Nephron (organoid): ENCODE data around the gene CFAP100.
A peak's percentile ranks its signal among the peaks of the same experiment; 100 is the strongest.

Experiments
- H3K27ac Mint-ChIP-seq, 3 experiments: 2 replicates each; pipeline ENCODE4 v1.8.0; 2020; ENCODE audit warnings: mixed read lengths in 3 of 3, mild to moderate bottlenecking in 2 of 3, moderate library complexity in 1 of 3
- H3K27me3 Mint-ChIP-seq: 2 replicates; pipeline ENCODE4 v1.8.0; 2021; ENCODE audit warnings: low read depth, mild to moderate bottlenecking, moderate library complexity, mixed read lengths
- H3K36me3 Mint-ChIP-seq: 2 replicates; pipeline ENCODE4 v1.8.0; 2020; ENCODE audit warnings: low read depth, mixed read lengths
- H3K4me1 Mint-ChIP-seq: 2 replicates; pipeline ENCODE4 v1.8.0; 2020; ENCODE audit warnings: mixed read lengths
- H3K4me3 Mint-ChIP-seq, 3 experiments: 2 replicates each; pipeline ENCODE4 v1.8.0; 2020; ENCODE audit warnings: mild to moderate bottlenecking in 3 of 3, mixed read lengths in 3 of 3, moderate library complexity in 2 of 3
- H3K9me3 Mint-ChIP-seq: 2 replicates; pipeline ENCODE4 v1.8.0; 2020; ENCODE audit warnings: mixed read lengths
- TF ChIP-seq, protein P1 (sequence below), 3 experiments: fragments of 200-600 bp; sonication (generic); IDR thresholded peaks; one replicate each; pipeline ENCODE4 v1.5.0; 2021; ENCODE audit warnings: antibody characterized with exemption in 3 of 3; ENCODE audit not compliant: unreplicated experiment in 3 of 3

The CFAP100 gene

DNA sequence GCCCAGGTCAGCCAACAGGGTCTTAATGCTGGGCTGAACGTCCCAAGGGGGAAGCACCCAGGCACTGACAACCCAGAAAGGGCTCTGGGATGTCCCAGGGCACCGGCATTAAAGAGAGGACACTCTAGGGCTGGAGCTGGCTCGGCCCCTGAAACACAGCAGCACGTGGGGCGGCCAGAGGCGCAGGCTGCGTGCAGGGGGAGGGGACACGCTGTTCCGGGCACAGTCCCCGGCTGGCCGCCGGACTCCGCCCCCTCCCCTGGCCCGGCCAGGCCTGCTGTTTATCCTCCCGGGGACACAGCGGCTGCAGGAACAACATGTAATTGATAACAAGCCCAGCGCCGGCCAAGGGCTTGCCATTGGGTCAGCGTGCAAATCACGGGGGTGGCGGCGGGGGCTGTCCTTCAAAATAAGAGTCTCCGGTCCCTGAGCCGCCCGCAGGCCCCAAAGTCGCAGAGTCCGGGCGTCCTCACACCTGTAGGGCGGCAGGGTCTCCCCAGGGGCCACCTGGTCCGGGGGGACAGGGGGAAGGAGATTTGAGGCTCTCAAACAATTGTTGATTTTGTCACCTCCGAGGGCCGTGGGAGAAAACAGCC, 38.8 kb upstream of the CFAP100 start:
- TF ChIP-seq, protein P1, sequence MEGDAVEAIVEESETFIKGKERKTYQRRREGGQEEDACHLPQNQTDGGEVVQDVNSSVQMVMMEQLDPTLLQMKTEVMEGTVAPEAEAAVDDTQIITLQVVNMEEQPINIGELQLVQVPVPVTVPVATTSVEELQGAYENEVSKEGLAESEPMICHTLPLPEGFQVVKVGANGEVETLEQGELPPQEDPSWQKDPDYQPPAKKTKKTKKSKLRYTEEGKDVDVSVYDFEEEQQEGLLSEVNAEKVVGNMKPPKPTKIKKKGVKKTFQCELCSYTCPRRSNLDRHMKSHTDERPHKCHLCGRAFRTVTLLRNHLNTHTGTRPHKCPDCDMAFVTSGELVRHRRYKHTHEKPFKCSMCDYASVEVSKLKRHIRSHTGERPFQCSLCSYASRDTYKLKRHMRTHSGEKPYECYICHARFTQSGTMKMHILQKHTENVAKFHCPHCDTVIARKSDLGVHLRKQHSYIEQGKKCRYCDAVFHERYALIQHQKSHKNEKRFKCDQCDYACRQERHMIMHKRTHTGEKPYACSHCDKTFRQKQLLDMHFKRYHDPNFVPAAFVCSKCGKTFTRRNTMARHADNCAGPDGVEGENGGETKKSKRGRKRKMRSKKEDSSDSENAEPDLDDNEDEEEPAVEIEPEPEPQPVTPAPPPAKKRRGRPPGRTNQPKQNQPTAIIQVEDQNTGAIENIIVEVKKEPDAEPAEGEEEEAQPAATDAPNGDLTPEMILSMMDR (IDR thresholded peaks at IDR 0.05; ENCODE audit: unreplicated experiment in 3 of 3) = no peak
- peaks cover 6% of the 10 kb centered on the region for H3K4me1 Mint-ChIP-seq
- peak overlapping the region; percentile 86 to 94 (median 94) for H3K4me3 Mint-ChIP-seq
- H3K27me3 Mint-ChIP-seq = peaks cover 36% of the 10 kb centered on the region
- peak overlapping the region in 1 of 3 experiments; percentile 18 for H3K27ac Mint-ChIP-seq
- no peaks in the 10 kb centered on the region for H3K36me3 Mint-ChIP-seq
- no peaks in the 10 kb centered on the region for H3K9me3 Mint-ChIP-seq

DNA sequence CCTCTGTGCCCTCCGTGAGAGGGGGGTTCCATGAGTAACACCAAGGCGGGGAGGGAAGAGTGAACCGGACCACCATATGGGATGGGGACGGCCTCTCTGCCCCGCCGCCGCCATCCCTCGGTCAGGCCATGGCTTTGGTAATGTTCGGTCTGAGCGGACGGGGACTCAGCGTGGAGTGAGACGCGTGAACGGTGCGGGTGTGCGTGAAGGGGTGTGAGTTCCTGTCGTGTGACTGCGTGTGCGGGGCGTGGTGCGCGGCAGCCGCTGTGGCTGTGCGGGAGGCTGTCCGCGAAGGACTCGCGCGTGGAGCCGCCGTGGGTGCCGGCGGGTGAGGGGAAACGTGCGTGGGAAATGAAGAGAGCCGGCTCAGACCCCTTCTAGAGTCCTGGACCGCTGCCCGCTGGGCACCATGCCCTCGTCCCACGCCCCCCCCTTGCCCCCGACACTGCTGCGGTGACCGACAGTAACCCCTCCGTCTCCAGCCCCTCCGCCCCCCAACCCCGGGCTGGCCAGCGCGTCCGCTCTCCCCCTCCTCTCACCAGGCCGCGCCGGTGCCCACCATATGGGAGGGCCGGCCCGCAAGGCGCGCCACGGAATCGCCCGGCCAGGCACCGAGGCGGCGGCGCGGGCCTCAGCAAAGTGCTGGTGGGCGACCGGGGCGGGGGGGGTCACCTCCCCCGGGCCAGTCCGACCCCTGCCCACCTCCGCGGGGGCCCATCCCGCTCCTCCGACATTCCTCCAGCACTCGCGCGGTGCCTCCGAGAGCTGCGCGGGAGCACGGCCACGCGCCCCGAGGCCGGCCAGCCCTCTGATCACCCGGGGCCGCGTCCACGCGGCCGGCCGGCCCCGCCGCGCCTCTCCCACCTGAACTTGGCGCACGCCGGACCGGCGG, 38.1 kb upstream of the CFAP100 start:
- peaks cover 6% of the 10 kb centered on the region for H3K4me1 Mint-ChIP-seq

DNA sequence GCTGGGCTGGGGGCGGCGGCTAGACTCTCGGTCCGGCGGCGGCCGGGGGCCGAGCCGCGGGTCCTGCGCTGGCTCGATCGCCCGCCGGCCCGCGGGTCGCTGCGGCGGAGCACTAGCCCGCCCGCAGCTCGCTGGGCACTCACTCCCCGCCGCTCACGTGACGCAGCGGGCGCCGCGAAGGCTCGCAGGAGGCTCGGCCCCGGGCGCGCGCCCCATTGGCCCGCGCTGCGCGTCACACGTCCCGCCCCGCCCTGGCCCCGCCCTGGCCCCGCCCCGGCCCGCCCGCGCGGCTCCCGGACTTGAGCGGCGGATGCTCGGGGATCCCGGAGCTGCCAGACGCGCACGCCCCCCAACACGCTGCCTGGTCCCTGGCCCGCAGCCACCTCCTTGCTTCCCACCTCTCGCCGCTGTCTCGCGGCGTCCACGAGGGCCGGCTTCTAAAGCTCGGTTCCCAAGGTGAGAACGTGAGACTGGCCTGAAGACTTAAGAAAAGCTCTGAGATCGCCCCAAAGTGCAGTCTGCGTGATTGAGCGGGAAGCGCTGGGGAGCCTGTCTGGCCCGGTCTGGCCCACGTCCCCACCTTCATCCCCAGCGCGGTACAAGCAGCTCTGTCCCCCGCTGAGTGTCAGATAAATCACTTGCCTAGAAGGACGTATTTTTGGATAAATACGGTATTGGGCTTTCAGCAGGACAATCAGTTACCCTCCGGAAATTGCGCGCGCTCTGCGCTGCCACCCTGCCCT, 37.2 kb upstream of the CFAP100 start, which contains the start of gene KLF15:
TSS of gene KLF15 (minus strand) at position 114 of the 743 bp plus-strand sequence. CDS start 4,486 bp downstream, outside the sequence.
- no peaks in the 10 kb centered on the region for H3K36me3 Mint-ChIP-seq
- H3K4me1 Mint-ChIP-seq = peaks cover 6% of the 10 kb centered on the region
- H3K27ac Mint-ChIP-seq = no peak within 1 kb of the TSS
- H3K4me3 Mint-ChIP-seq = peak within 1 kb of the TSS; percentile 86 to 94 (median 94)
- no peaks in the 10 kb centered on the region for H3K9me3 Mint-ChIP-seq
- H3K27me3 Mint-ChIP-seq = peaks cover 47% of the 10 kb centered on the region
- TF ChIP-seq, protein P1 (IDR thresholded peaks at IDR 0.05; ENCODE audit: unreplicated experiment in 3 of 3) = no peak

More for the DNA sequence above, 38.1 kb upstream of the CFAP100 start:
- H3K9me3 Mint-ChIP-seq = no peaks in the 10 kb centered on the region
- H3K27ac Mint-ChIP-seq = no peak overlapping the region
- TF ChIP-seq, protein P1 (IDR thresholded peaks at IDR 0.05; ENCODE audit: unreplicated experiment in 3 of 3) = no peak
- peak overlapping the region; percentile 86 to 94 (median 94) for H3K4me3 Mint-ChIP-seq
- H3K36me3 Mint-ChIP-seq = no peaks in the 10 kb centered on the region
- H3K27me3 Mint-ChIP-seq = peaks cover 44% of the 10 kb centered on the region

DNA sequence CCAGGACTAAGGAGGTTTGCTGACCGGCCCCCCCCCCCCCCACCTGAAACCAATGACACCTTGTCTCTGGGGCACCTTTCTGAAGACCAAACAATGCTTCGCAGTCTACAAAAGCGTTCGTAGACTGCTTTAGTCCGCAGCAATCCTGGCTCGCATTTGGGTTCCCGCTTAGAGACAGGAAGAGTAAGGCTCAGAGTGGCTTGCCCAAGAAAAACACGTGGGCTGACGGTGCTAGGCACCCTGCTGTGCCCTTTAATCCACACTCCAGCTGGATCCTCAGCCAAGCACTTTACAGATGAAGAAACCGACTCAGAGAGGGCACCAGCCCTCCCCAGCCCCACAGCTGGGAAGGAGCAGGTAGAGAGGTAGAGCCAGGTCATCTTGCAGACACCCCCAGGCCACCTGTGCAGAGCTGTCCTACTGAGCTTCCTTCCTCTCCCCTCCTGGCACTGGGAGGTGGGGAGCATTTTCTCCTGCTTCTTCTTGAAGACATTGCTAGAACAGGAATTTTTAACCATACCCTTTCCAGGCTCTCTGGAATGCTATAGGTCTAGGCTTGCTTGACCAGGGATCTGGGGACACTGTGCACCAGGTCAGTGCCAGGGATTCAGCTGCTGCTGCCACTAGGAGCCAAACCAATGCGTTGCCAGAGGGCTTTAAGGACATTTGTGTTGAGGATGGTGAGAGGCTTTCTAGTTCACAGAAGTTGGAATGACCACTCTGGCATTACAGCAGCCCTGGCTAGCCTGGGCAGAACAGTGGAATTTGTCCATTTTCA, 36.5 kb upstream of the CFAP100 start:
- no peak overlapping the region for H3K27ac Mint-ChIP-seq
- TF ChIP-seq, protein P1 (IDR thresholded peaks at IDR 0.05; ENCODE audit: unreplicated experiment in 3 of 3) = no peak
- no peaks in the 10 kb centered on the region for H3K36me3 Mint-ChIP-seq
- H3K27me3 Mint-ChIP-seq = peaks cover 55% of the 10 kb centered on the region
- peaks cover 6% of the 10 kb centered on the region for H3K4me1 Mint-ChIP-seq
- H3K9me3 Mint-ChIP-seq = no peaks in the 10 kb centered on the region
- peak overlapping the region; percentile 85 to 90 (median 89) for H3K4me3 Mint-ChIP-seq

DNA sequence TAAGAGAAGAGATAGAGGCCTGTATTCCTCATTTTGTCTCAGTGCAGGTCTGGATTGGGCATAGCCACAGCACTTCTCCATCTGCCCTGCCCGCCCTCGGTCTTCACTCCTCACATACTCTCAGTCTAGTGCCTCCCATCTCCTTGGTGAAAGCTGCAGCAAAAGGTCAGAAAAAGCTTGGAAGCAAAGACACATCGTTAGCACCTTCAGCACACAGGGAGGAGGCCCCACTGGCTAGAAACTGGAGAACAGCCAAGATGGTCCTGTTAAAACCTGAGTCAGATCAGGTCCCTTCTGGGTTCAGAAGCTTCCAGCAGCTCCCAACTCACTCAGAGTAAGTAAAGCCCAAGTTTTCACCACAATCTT, 35.9 kb upstream of the CFAP100 start:
- peak overlapping the region; percentile 44 to 66 (median 48) for H3K4me3 Mint-ChIP-seq
- H3K4me1 Mint-ChIP-seq = peaks cover 6% of the 10 kb centered on the region
- H3K9me3 Mint-ChIP-seq = no peaks in the 10 kb centered on the region
- TF ChIP-seq, protein P1 (IDR thresholded peaks at IDR 0.05; ENCODE audit: unreplicated experiment in 3 of 3) = no peak
- H3K36me3 Mint-ChIP-seq = no peaks in the 10 kb centered on the region
- no peak overlapping the region for H3K27ac Mint-ChIP-seq
- H3K27me3 Mint-ChIP-seq = peaks cover 56% of the 10 kb centered on the region
